Stimulated activated CD4-positive, alpha-beta T cell treated with anti-CD3 and anti-CD28 coated beads, Interleukin-2, amount 100 ng/mL, for 24 hours (primary cell): Measurements from ENCODE around the gene SLC2A14.
"Not testable (repeated sequence)": the region's sequence is repeated elsewhere in the genome, so short reads cannot be mapped to it uniquely, and the experiment has no call there.

Source experiments
- DNase-seq, 2 donors: peaks; one replicate each; pipeline ENCODE4 v3.0.0-alpha.2; 2020

Gene SLC2A14

GRCh38 chr12:7872566-7873319, at the start of gene SLC2A14:
TSS of gene SLC2A14 (minus strand) at chr12:7872915. CDS start at chr12:7869880, 3,035 bp downstream.
- peak in 1 of 2 donors; percentile 21 for DNase-seq

DNA sequence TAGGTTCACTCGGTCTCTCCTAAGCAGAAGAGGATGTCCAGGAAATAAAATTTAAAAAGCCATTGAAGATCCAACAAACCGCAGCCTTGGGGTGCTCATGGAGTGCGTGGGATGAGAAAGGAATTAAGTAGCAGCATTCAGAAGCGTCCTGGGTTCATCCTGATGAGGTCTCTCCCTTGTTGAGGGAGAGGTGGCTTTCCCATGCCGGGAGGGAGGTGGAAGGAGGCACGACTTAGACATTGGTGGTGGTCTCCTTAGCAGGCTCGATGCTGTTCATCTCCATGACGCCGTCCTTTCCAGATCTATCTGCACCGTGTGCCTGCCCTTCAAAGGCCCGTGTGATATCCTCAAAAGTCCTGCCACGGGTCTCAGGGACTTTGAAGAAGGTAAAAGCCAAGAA, 48.5 kb upstream of the SLC2A14 start:
- not testable (repeated sequence) for DNase-seq

DNA sequence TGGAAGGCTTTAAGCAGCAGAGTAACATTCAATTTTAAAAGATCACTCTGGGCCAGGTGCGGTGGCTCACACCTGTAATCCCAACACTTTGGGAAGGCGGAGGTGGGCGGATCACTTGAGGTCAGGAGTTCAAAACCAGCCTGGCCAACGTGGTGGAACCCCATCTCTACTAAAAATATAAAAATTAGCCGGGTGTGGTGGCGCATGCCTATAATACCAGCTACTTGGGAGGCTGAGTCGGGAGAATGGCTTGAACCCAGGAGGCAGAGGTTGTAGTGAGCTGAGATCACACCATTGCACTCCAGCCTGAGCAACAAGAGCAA, 45.5 kb upstream of the SLC2A14 start:
- DNase-seq, result not testable (repeated sequence)

DNA sequence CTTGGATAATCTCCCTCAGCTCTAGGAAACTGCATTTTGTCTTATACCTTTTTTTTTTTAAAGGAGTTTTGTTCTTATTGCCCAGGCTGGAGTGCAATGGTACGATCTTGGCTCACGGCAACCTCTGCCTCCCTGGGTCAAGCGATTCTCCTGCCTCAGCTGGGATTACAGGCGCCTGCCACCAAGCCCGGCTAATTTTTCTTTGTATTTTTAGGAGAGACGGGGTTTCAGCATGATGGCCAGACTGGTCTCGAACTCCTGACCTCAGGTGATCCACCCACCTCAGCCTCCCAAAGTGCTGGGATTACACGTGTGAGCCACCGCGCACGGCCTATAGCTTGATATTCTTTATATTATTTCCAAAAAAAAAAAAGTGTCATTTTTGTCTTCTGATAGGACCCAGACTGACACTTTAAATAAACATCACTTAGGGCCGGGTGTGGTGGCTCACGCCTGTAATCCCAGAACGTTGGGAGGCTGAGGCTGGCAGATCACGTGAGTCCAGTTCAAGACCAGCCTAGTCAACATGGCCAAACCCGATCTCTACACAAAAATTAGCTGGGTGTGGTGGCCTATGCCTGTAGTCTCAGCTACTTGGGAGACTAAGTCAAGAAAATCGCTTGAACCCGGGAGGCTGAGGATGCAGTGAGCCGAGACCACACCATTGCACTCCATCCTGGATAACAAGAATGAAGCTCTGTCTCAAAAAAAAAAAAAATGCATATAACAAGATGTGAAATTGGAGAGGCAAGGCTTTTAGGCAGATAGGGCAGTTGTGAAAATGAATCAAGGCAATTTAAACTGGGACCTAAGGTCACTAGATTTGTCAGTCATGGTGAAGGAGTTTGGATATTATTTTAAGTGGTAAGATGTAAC, 44.9 kb upstream of the SLC2A14 start:
- no peak for DNase-seq

DNA sequence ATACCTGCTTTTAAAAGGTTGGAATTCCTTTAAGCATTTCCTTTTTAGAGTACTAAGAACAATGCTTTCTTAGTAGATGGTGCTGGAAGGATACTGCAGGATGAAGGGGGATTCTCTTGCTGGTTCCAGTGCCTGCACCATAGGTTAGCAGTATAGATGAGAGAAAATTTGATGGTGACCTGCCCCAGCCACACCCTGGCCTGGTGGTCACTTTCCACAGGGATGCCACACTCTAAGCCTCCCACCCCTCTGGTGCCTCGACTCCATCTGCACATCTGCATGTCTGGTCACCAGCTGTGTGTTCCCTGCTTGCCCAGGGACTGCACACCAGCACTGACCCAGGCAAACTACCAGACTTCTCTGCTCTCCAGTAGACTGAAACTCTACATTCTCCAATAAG, 44.2 kb upstream of the SLC2A14 start:
- DNase-seq, result peak in 1 of 2 donors; percentile 23

DNA sequence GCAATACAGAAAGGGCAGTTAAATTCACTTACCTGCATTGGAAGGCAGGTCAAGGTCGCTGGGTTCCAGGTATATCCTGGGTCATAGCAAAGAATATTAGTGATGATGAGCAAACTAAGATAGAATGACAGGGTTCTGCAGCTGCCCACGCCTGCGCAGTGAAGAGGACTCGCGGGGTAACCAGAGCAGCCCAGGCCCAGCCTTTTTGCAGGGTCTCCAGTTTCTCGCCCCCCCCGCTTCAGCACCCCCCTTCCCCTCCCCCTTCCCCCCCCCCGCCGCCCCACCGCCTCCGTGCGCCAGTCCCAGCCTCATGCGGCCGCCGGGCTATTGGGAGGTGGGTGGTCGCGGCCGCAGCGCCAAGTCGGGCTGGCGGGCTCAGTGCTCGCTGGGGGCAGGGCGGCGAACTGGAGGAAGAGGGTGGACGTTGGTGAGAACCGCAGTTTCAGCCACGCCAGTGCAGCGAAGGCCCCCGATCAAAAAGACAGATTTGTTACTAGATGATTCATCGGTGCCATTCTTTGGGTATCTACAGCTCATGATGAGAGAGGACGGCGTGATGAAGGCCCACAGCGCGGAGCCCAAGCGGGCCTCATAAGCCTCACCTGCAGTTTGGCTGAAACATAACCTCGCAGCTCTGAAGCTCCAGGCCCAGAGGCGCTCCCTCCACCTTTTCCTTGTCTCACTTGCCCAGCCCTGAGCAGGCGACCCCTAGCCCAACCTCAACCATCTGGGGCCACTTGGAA, 43.1 kb upstream of the SLC2A14 start:
- peak in 1 of 2 donors; percentile 47 for DNase-seq

DNA sequence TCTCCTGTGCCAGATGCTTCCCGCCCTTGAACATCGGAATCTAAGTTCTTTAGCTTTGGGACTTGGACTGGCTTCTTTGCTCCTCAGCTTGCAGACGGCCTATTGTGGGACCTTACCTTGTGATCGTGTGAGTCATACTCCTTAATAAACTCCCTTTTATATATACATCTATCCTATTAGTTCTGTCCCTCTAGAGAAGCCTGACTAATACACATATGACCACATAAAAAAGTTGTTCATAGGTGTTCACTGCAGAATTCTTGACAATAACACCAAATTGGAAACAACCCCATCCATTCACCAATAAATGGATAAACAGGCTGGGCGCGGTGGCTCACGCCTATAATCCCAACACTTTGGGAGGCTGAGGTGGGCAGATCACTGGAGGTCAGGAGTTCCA, 37.4 kb upstream of the SLC2A14 start:
- not testable (repeated sequence) for DNase-seq

DNA sequence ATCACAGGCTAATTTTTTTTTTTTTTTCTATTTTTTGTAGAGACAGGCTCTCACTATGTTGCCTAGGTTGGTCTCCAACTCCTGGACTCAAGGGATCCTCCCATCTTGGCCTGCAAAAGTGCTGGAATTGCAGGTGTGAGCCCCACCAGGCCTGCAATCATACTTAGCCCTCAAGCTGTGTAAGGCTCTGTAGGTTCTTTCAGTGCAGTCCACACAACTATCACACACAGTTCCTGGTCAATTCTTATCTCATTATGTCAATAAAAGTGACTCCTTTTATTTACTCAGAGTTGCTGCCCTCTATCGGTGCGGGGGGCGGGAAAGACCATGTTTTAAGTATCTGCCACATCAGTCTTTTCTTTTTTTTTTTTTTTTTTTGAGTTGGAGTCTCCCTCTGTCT, 34.3 kb upstream of the SLC2A14 start:
- DNase-seq, result peak in 1 of 2 donors; percentile 55

GRCh38 chr12:7906303-7906702, 33.6 kb upstream of the SLC2A14 start:
- DNase-seq, result not testable (repeated sequence)

DNA sequence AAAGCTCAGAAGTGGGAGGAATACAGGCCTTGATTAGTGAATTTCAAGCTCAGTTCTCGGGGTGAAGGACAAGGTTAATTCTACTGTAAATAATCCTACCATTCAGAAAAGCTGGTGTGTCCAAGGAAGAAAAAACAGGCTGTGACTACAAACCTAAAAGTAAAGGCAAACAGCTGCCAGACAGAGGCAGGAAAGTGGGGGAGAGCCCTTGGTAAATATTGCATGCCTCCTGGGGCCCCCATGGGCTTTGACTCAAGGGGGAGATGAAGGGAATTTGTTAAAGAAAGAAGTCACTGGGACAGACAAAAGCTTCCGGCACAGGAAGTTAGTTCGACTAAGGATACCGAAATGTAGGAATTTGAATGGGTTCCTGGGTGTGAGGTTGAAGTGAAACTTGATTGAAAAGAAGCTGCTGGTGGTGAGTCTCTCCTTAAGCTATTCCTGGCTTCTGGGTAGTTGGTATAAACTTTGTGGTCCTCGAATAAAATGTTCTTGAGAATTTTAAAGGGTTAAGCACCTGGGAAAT, 32.9 kb upstream of the SLC2A14 start:
- DNase-seq, result not testable (repeated sequence)

GRCh38 chr12:7905071-7905470, 32.4 kb upstream of the SLC2A14 start:
- DNase-seq, result no peak

GRCh38 chr12:7902416-7902815, 29.7 kb upstream of the SLC2A14 start:
- DNase-seq, result not testable (repeated sequence)

- no peak for DNase-seq
Measured at GRCh38 chr12:7899755-7900154, 27.0 kb upstream of the SLC2A14 start.

GRCh38 chr12:7896726-7897125, 24.0 kb upstream of the SLC2A14 start:
- DNase-seq, result not testable (repeated sequence)

- no peak for DNase-seq
Measured at GRCh38 chr12:7892186-7892980, 19.7 kb upstream of the SLC2A14 start.

DNA sequence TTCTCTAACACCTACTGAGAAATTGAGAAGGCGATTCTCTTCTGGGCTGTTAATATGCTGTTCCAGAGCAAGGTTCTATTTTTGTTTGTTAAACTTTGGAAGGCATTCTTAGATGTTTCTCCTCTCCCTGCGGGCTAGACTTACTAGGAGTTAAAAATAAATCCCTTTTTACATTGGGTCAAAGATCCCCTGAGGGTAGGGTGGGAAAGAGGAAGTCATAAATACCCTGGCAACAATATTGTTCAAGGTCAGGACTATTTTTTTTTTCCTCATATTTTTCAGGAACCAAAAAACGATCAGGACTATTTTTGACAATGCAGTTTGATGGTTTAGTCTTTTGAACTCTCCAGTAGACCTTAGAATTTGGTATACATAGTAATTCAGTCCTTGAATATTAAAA, 12.0 kb upstream of the SLC2A14 start:
- DNase-seq, result no peak

GRCh38 chr12:7881736-7882120, 9.0 kb upstream of the SLC2A14 start:
- not testable (repeated sequence) for DNase-seq

GRCh38 chr12:7880952-7881735, 8.4 kb upstream of the SLC2A14 start:
- not testable (repeated sequence) for DNase-seq

DNA sequence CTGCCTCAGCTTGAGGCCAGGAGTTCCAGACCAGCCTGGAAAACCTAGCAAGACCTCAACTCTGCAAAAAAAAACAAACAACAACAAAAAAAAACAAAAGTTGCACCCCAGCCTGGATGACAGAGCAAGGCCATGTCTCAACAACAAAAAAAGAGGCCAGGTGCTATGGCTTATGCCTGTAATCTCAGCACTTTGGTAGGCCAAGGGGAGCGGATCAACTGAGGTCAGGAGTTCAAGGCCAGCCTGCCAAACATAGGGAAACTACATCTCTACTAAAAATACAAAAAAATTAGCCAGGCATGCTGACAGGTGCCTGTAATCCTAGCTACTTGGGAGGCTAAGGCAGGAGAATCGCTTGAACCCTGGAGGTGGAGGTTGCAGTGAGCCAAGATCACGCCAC, 6.5 kb upstream of the SLC2A14 start:
- DNase-seq, result no peak

DNA sequence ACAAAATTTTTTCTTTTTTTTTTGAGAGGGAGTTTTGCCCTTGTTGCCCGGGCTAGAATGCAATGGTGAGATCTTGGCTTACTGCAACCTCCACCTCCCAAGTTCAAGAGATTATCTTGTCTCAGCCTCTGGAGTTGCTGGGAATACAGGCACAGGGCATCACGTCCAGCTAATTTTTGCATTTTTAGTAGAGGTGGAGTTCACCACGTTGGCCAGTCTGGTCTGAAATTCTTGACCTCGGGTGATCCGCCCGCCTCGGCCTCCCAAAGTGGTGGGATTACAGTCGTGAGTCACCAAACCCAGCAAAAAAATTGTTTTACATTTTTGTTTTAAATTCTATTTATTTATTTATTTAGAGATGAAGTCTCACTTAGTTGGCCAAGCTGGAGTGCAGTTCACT, 4.7 kb upstream of the SLC2A14 start:
- DNase-seq, result no peak

DNA sequence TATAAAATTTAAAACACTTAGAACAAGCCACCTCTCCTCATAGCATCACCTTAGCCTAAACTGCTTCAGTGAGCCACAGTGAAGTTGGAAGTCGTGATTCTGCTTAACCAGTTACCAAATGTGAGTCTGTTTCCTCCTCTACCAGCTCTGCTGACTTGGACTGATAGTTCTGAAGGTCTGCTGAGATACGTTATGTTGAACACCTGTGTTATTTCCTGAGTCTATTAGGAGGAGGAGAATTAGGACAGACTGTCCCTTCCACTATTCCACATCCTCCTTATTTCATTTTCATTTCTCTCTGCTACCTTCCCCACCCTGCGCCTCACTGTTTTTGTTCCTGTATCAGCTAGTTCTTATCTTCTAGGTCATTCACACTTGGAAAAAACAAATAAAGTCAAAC, 2.4 kb downstream of the SLC2A14 start:
- no peak for DNase-seq
